A204.1 (cell line): ENCODE measurements around the gene PROB1.
"Not testable (repeated sequence)": the region's sequence is repeated elsewhere in the genome, so short reads cannot be mapped to it uniquely, and the experiment has no call there.

Experiments
- FAIRE-seq: peaks from 2 replicates; lab custom pipeline; 2012; peaks lifted over from hg19 to GRCh38; lab: Jason Lieb, UNC

The PROB1 gene

DNA sequence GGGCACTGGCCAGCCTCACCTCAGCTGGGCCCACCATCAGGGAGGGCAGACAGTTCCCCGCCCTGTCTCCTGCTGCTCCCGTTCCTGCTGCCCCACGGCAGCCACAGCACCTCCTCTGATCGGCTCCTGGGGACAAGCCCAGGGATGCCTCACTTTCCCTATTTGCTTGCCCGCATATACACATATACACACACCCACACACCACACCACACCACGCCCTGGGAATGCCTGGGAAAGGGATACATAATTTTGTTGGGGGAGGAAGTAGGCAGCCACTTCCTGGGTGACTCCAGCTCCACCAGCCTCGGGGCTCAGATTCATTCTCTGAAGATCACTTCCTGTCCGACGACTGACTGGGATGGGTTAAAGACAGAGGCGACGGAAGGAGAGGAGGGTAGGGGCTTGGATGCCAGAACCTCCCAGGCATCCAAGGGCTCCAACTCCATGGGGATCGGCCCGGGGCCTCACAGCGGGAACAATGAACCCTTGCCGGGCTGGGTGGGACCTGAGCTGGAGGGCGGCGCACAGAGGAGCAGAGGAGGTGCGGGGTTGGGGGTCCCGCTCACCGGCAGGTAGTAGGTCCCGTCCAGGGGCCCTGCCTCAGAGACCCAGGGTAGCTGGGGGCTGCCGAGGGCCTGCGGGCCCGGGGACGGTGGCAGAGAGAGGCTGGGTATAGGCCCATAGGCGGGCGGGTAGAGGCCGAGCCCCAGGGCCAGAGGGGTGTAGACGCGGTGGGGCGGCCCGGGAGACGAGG, 3.2 kb downstream of the PROB1 start:
- FAIRE-seq = no peak

DNA sequence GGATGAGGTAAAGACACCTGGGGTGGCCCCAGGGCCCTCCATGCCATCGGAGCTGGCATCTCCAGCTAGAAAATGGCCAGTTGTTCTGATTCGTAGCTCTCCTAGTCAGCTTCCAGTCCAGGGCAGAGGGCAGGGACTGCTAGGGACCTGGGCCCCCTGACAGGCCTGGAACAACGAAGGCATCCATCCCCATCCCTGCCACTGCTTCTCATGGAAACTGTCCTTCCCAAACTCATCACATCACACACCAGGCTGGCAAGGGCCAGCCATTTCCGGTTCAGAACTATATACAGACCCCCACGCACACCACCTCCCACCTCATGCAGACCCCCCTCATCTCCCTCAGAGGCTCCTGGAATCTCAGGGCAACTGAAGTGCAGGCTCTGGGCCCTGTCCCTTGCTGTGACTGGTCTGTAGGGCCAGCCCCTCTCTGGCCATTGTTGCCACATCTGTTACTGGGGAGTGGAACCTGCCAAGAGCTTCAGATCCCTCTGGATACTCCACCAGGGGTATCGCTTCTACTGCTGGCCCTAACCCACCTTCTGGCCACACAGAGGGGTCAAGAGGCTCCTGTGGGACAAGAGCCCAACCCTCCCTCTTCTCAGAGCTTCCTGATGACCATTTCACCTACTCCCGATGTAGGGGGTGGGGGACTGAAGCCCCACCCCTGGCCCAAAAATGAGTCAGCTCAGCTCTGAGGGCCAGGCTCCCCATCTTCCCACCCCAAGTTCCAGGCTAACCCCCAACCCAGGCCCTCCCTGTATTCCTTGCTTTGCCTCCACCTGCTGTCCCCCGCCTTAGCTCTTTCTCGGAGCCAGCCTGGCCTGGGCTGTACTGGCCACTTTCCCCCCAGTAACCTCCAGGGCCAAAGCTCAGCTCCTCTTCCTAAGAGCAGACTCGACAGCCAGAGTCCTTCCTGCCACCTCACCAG, 4.0 kb downstream of the PROB1 start:
- no peak for FAIRE-seq

DNA sequence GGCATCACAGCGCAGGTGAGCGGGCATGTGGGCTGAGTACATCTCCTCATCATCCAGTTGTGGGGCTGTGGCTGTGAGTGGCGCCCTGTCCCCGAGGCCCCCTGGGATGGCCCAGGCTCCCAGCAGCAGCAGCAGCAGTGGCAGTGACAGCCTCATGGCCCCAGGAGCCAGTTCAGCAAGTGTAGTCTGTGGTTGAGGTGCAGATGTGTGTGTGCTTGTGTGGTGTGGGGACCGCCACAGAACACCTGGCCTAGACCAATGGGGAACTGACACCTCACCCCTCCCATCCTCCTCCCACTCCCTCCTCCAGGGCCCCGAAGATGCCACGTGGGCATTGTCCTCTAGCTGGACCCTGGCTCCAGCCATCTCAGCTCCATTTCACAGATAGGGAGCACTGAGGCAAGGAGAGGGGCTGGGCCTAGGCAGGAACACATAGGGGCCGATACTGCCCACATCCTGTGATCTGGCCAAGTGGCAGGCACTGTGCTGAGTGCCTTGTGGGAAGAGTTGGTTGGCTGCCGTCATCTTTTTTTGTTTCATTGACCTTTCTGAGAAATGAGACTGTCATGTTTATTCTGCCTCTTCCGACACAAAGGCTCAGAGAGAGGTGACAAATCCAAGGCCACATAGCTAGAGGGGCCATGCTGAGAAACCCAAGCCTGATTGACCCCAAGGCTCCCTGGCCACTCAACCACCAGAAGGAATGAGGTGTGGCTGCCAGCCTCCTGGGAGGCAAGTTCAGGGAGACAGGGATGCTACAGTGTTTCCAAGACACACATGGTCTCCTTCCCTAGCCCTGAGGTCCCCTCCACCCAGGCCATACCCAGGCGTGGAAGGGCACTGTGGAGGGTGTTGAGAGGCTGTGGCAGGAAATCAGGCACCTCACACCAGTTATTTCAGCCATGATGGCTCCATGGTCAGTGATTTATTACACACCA, 4.9 kb downstream of the PROB1 start, which contains the start of gene MZB1:
MZB1 (minus strand) TSS at position 213 of the 938 bp plus-strand sequence; CDS start at position 156, 57 bp downstream.
- no peak for FAIRE-seq

DNA sequence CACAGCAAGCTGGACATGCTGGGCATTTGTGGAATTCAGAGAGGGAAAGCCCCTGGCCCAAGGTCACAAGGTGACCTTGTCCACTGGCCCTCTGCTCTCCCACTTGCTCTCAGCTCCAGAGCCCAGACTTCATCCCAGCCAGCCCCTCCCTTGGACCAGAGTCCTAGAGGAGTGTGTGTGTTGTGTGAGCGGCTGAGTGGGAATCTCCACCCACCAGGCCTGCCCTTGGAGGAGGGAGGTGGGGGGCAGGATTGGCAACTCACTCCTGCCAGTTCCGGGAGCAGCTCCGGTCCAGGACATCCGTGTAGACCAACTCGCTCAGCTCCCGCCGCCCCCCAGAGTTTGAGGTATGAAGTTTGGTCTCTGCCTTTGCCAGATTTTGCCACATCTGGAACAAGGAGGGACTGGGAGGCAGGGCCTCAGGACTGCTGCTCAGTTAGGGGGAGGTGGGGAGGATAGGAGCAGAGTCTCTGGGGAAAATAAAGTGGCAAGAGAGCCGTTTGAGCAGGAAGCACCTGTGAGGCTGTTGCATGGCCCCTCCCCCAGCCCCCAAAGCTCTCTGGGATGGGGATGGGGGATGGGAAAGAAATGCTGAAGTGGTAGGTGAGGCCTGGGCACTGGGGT, 6.6 kb downstream of the PROB1 start:
- FAIRE-seq = no peak

DNA sequence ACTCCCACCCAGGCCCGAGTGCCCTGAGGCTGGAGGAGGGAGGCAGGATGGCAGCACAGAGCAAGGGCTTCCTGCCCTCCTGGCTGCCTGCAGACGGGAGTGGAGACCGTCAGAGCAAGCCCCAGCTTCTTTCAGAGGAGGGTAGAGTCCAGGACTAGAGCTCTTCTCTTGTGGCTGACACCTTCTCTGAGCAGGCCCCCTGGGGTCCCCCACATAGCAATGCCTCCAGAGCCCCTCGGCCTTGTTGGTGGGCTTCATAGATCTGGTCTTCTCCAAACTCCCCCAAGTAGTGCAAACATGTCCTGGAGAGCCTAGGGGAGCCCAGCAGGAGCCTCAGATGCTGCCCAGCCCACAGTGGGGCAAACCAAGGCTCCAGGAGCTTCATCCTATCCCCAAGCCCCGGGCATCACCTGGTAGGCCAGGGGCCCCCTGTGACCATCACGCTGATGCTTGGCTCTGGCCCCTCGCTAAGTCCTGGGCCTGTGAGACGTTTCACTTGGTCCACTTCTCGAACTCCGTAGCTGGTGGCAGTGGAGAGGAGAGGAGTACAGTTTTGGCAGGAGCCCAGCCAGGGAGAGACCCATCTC, 7.2 kb downstream of the PROB1 start:
- FAIRE-seq = no peak

DNA sequence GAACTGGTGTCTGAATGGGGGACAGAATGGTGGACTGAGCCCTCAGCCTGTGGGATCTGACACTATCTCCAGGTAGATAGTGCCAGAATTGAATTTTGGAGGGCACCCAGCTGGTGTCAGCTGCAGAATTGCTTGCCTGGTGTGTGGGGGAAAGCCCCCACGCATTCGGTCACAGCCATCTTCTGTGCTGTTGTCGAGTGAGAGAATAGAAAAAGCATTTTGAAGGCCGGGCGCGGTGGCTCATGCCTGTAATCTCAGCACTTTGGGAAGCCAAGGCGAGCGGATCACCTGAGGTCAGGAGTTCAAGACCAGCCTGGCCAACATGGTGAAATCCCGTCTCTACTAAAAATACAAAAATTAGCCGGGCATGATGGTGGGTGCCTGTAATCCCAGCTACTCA, 7.9 kb downstream of the PROB1 start:
- not testable (repeated sequence) for FAIRE-seq

DNA sequence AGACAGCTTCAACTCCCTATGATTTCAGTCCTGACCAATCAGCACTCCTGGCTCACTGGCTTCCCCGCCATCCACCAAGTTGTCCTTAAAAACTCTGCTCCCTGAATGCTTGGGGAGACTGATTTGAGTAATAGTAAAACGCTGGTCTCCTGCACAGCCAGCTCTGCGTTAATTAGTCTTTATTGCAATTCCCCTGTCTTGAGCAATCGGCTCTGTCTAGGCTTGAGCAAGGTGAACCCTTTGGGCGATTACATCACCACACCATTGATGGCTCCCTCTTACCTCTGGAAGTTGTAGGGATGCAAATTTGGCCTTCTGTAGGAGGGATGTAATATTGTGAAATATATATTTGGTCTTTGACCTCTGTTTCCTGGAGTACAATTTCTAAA, 8.9 kb downstream of the PROB1 start:
- FAIRE-seq = no peak

DNA sequence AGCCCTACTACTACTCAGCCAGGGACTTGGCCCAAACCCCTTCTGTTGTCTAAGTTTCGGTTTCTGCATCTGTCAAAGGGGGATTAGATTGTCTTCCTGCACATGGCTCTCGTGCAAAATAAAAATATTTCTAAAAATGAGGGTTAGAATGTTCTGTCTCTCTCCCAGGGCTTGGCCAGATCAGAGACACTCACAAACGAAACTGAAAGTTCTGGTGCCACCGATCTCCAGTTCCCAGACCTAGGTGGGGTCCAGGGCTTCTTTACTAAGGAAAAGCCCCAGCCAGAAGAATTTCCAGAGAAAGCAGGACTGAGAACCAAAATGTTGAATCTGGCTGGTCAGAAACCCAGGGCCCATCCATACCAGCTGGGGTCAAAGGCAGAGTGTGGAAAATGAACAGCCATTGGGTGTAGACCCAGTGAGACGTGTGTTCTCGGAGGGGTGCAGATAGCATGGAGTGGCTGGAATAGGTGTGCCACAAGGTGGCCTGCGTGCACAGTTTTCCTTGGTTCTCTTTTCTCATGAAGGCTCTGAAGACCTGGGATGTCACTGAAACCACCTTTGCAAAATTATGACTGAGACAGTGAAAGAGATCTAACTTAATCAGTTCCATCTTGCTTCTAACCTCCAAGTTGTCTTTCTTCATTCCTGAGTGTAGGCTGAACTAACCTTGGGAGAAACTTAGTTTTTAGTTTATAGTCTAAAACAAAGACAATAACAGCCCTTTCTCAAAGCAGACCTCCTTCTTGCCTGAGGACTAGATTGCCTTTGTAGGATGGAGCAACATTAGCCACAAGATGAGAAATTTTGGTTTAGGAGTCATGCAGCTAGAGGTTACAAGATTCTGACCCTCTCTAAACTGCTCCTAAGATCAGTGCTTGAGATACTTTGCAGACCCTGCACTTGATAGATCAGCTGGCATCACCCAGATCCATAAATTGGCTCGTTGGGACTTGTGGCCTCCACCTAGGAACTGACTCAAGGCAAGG, 9.5 kb downstream of the PROB1 start:
- no peak for FAIRE-seq

DNA sequence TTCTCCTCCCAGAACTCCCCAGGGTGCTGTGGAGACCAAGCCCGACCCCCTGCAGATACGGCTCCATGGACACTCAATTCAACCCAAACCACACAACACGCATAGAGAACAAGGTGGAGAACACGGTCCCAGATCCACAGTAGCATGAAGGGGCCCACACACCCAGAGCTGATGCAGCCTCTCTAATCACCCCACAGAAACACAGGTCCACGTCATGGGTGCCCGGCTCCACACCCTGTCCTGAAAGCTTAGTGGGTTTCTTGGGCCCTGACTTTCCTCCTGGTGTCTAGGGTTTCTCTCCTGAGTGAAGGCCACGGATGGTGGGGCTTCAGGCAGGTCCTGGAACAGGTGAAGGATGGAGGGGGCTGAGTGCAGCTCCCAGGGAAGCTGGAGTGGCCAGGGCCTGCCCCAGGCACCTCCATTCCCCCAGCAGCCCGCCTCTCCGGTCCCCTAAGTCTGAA, 10.3 kb downstream of the PROB1 start:
- FAIRE-seq = no peak

DNA sequence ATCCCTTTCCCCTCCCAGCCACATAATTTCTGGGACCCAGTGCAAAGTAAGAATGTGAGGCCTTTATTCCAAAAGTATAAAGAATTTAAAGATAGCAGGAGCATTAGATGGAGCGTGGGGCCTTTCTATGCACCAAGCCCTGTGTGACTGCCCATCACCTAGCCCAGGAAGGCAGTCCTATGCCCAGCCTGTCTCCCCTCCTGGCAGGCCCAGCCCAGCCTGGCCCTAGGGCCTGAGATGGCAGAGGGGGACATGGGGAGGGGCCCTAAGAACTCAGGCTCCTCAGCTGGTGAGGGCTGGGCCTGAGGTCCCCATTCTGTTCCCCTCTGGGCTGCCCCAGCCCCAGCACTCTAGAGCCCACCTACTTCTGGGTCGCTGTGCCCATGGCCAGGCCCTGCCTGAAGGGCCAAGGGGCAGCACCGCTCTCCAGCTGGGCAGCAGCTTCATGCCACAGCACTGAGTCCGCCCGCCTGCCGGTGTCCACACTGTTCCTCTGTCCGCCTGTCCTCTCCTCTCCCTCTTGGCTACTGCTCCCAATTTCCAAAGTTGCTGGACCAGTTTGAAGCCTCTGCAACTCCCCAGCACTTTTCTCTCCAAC, 10.8 kb downstream of the PROB1 start:
- FAIRE-seq = no peak

DNA sequence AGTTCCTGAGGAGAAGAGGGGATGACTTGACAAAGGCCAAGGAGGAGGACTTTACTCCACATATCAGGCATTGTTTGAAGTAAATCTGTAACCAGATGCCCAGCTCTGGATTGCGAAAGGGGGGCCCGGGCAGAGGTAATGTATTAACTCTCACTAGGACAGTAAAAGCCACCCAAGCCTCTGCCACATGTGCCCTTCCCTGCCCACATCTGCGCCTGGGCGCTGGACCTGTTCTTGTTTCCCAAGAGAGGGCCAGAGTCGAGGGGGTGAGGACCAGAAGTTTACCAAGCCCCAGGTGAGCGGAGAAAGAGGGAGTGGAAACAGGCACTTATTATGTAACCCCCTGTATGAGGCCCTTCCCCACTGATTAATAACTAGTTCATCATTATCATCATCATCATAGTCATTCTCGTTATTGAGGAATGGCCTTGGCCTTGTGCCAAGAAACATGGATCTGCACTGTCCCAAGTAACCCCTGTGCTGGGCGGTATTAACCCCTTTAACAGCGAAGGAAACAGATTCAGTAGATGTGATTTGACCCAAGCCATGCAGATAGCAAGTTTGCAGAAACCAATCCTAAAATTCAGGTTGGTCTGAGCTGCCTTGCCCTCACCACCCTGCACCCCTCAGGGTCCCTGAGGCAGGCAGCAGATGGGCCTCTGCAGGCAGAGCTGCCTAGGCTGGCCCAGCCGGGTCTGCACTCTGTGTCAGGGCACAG, 11.5 kb downstream of the PROB1 start, which contains the start of gene SLC23A1:
SLC23A1 (minus strand) TSS at position 23 of the 718 bp plus-strand sequence. CDS start 44 bp downstream, outside the sequence.
- no peak for FAIRE-seq

DNA sequence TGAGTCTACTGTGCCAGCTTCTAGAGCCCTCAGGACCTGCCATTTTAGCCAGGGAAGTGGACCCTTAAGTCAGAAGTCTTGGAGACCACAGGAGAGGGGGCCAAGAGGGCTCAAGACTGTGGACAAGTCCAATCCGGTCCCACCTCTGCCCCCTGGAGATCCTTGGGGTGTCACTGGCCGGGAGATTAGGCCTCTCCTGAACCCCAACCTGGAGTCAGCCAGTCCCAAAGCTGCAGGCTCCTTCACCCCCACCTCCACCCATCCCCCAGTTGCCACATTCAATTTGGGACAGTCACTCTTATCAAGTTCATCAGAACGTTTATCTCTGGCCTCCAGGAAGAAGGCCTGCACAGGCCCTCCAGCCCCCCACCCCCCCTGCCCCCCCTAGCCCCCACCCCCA, 12.1 kb downstream of the PROB1 start:
- no peak for FAIRE-seq

DNA sequence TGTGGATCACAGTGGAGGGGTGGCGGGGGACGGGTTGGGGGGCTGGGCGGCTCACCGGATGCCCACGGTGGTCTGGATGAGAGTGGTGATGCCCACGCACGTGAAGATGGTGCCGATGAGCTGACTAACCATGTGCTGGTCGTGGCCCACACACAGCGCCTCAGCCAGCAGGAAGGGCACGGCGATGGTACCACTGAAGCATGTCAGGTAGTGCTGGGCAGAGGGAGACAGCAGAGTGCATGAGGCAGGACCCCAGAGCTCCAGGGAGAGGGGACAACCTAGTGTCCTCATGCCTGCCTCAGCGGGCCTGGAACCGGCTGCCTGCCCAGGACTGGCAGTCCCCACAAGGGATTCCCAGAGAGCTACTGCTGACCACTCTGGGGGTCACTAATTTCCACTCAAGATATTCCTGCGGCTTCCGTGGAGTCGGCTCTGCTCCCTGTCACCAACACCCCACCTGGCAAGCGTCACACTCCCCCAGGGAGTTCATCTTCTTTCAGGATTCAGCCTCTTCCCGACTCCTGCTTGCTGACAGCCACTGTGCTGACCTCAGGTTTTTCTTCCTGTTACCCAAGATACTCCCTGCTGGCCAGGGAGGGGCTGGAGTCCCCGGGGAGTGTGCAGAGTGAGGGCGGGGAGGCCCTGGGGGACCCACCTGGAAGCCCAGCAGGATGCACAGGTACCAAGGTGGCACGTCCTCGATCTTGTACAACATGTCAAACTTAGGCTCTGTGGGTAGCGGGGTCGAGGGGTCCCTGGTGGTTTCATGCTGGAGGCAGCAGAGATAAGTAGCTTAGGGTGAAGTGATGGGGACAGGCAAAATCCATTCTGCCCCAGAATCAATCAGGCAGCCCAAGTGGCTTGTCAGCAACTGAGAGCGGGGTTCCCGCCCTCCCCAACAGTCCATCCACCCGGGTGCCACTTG, 12.8 kb downstream of the PROB1 start:
- FAIRE-seq = no peak

DNA sequence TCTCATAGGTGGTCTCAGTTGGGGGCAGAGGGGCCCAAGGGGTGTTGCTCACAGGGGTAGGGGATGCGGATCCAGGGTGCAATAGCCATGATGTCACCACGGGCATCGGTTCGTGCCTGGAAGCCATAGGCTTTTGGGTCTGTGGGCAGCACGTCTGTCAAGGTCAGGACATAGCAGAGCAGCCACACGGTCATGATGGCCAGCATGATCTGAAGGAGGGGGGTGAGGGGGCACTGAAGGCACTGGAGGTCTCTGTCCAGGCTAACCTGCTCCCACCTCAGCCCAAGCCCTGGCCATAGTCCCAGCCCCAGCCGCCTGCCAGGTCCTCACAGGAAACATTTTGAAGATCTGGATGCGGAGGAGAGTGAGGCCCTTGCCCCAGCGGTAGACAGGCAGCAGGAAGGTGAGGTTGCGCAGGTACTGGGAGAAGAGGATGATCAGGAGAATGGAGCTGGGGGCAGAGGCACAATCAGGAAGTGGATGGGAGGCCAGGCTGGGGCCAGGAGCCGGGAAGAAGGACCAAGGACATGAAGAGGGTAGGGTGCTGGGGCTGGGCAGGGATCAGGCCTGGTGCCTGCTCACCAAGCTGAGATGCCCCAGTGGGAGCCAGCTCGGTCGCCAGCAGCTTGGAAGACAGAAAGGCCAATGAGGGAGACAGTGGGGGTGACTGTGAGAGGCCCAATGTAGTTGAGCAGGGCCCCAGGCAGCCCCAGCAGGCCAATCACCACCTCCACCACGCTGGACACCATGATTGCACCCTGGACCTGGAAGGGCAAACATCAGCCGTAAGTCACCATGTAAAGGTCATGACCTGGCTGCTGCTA, 15.1 kb downstream of the PROB1 start:
- FAIRE-seq = no peak

DNA sequence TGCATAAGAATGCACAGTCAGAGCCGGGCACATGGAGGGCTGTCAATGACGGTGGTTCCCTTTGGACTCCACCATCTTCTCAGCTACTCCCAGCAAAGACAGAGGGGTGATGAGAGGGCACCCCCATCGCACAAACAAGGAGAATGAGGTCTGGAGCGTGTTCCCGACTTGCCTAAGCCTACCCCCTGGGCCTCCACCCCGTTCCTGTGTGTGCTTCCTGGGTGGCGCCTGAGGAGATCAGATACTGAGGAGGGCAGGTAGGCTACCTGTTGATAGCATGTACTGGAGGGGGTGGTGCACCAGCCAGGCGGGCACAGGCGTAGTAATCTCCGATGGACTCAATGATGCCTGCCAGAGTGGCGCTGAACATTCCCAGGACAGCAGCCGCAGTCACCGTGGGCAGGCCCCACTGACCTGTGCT, 16.0 kb downstream of the PROB1 start:
- FAIRE-seq = no peak

DNA sequence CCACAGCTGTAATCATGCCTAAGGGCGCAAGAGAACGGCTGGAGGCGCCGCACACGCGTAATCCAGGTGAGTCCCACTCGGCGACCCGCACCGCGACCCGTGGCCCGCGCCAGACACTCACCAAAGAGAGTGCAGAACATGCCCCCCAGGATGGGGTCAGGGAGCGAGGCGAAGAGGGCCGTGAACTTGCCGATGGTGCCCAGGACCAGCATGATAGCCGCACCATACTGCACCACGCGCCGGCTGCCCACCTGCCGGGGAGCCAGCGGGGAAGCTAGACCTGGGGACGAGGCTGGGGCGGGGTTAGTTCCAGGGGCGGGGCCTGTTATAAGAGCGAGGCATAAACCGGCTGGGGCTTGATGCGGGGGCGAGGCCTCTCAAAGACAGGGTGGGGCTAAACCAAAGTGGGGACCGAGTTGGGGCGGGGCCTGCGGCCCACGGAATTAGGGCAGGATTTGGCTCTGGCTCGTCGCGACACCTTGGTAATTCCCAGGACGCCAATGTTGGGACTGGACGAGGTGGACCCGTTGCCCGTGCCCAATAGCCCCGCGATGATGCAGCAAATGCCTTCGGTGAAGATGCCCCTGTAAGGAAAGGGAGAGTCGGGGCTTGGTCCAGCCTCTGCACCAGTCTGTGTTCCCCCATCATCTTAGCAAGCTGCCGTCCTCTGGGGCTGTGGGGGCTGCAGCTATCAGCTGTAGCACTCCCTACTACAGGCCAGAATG, 16.6 kb downstream of the PROB1 start:
- FAIRE-seq = no peak
